Endothelial cell (in vitro differentiated cells): ENCODE data around the gene TP53BP1. TPM values are rescaled to one million over a fixed set of nuclear protein-coding genes. Genes with fewer than 3 reads are reported as not detected.
A peak's percentile ranks its signal among the peaks of the same experiment; 100 is the strongest.

ENCODE experiments used
- DNase-seq: peaks from one replicate; pipeline ENCODE4 v3.0.0; 2021; ENCODE audit warnings: low spot score
- H3K27ac Mint-ChIP-seq: one replicate; pipeline ENCODE4 v1.8.0; 2021; ENCODE audit warnings: mixed read lengths, inconsistent platforms; ENCODE audit not compliant: unreplicated experiment
- H3K27me3 Mint-ChIP-seq: one replicate; pipeline ENCODE4 v1.8.0; 2021; ENCODE audit warnings: mild to moderate bottlenecking, moderate library complexity, mixed read lengths, inconsistent platforms; ENCODE audit not compliant: unreplicated experiment
- H3K36me3 Mint-ChIP-seq: one replicate; pipeline ENCODE4 v1.8.0; 2021; ENCODE audit warnings: mild to moderate bottlenecking, low read depth, mixed read lengths, inconsistent platforms; ENCODE audit not compliant: unreplicated experiment
- H3K4me1 Mint-ChIP-seq: one replicate; pipeline ENCODE4 v1.8.0; 2021; ENCODE audit warnings: mild to moderate bottlenecking, mixed read lengths, inconsistent platforms; ENCODE audit not compliant: unreplicated experiment
- H3K4me3 Mint-ChIP-seq: one replicate; pipeline ENCODE4 v1.8.0; 2021; ENCODE audit warnings: mild to moderate bottlenecking, mixed read lengths, inconsistent platforms; ENCODE audit not compliant: unreplicated experiment
- H3K9me3 Mint-ChIP-seq: one replicate; pipeline ENCODE4 v1.8.0; 2021; ENCODE audit warnings: mixed read lengths, inconsistent platforms; ENCODE audit not compliant: unreplicated experiment
- total RNA-seq: library from RNA; stranded (reverse); fragmentation: NEBNext Ultra II Directional; extraction: Animal tissue kit (Norgen Biotek cat#: 25700); gene quantifications from one replicate; pipeline ENCODE4 v1.2.1, GENCODE V29; 2021; ENCODE audit not compliant: unreplicated experiment
- TF ChIP-seq, protein P1 (sequence below): fragments of 200-600 bp; sonication (generic); IDR thresholded peaks from one replicate; pipeline ENCODE4 v1.5.0; 2021; ENCODE audit warnings: antibody characterized with exemption; ENCODE audit not compliant: unreplicated experiment

Gene TP53BP1
- total RNA-seq, 1 donor from 2014 or later, result 97.5 TPM

DNA sequence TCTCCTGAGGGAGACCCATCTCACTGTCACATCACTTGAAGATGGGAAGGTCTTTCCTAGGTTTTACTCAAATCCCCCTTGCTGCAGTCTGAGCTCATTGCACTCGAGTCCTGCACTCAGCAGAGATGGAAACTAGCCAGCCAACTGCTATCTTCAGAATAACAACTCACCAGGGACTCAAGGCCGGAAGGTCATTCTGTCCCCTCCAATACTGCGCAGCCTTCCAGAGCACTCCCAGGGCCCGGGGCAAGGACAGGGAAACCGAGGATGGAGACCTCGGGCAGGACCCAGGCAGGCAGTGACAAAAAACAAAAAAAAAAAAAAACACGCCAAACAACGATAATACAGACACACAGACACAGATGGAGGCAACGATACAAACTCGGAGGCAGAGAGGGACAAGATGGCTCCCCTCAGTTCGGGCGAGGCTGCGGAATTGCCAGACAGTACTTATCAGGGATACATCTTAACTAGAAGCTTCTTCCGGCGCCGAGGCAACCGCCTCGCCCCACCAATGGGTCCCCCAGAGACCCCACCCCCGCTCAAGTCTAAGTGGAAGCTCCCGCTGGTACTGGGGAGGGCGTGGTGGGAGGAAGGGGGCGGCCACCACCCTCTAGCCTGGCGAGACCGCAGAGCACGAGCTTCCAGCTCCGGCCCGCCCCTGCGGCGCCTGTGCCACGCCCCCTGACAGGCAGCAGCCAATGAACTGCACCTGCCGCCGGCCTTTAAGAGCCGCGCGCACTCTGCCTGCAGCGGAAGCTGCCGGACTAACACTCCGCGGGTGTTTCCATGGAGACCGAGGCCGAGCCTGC, 17.4 kb upstream of the TP53BP1 start:
- Mint-ChIP-seq H3K9me3 (no peaks in the 10 kb centered on the region), H3K36me3 (peaks cover 9% of the 10 kb centered on the region), H3K27ac (peak overlapping the region; percentile 98), H3K27me3 (peaks cover 18% of the 10 kb centered on the region), H3K4me1 (peaks cover 12% of the 10 kb centered on the region), H3K4me3 (peak overlapping the region; percentile 98)
- DNase-seq, result peak; percentile 99
- TF ChIP-seq, protein P1, sequence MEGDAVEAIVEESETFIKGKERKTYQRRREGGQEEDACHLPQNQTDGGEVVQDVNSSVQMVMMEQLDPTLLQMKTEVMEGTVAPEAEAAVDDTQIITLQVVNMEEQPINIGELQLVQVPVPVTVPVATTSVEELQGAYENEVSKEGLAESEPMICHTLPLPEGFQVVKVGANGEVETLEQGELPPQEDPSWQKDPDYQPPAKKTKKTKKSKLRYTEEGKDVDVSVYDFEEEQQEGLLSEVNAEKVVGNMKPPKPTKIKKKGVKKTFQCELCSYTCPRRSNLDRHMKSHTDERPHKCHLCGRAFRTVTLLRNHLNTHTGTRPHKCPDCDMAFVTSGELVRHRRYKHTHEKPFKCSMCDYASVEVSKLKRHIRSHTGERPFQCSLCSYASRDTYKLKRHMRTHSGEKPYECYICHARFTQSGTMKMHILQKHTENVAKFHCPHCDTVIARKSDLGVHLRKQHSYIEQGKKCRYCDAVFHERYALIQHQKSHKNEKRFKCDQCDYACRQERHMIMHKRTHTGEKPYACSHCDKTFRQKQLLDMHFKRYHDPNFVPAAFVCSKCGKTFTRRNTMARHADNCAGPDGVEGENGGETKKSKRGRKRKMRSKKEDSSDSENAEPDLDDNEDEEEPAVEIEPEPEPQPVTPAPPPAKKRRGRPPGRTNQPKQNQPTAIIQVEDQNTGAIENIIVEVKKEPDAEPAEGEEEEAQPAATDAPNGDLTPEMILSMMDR, result peak; percentile 24

DNA sequence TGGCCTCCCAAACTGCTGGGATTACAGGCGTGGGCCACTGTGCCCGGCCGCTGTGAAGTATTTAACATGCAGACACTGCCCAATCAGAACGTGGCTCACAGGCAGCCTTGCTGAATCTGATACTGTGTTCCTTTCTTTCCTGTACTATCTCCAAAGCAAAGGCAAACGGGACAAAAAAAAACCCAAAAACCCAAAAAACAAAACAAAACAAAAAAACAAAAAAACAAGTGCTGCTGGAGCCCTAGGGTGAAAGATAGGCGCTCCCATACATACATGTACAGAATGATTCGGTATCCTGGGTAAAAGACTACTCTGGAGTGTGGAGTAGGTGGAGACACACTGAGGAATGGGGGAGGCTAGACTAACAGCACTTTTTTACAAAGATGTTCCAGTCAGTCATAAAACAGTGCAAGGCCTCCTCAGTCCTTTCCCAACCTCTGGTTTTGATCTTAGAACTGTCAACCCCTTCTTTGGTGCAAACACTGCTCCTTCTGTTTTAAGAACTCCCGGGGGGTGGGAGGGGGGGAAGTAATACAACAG, 16.8 kb upstream of the TP53BP1 start:
- Mint-ChIP-seq H3K9me3 (no peaks in the 10 kb centered on the region), H3K27me3 (peaks cover 18% of the 10 kb centered on the region), H3K4me1 (peaks cover 12% of the 10 kb centered on the region), H3K4me3 (peak overlapping the region; percentile 98), H3K27ac (peak overlapping the region; percentile 64), H3K36me3 (peaks cover 9% of the 10 kb centered on the region)
- TF ChIP-seq, protein P1, result no peak
- DNase-seq, result no peak

DNA sequence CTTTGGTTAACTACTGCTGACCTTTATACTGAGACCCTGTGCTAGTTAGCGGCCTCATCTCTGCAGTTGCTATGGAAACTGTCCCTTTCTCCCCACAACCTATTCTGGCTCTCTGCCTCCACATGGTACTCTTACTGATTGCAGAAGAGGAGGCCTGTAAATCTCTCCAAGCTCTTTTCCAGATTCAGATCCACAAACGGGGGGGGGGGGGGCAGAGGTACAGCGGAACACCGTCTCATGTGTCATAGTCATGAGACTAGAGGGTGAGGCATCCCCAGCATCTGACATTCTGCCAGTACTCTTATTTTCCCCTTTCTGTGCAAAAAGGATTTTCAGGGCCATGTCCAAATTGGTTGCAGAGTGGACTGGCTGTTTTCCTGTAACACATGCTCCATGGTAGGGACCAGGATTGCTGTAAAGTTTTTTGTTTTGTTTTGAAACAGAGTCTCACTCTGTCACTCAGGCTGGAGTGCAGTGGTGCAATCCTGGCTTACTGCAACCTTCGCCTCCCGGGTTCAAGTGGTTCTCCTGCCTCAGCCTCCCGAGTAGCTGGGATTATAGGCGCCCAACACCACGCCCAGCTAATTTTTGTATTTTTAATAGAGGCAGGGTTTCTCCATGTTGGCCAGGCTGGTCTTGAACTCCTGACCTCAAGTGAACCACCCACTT, 16.2 kb upstream of the TP53BP1 start:
- peaks cover 9% of the 10 kb centered on the region for H3K36me3 Mint-ChIP-seq
- H3K27me3 Mint-ChIP-seq, result peaks cover 18% of the 10 kb centered on the region
- peaks cover 12% of the 10 kb centered on the region for H3K4me1 Mint-ChIP-seq
- no peak for DNase-seq
- no peaks in the 10 kb centered on the region for H3K9me3 Mint-ChIP-seq
- TF ChIP-seq, protein P1, result no peak
- H3K4me3 Mint-ChIP-seq, result peak overlapping the region; percentile 98
- H3K27ac Mint-ChIP-seq, result no peak overlapping the region

DNA sequence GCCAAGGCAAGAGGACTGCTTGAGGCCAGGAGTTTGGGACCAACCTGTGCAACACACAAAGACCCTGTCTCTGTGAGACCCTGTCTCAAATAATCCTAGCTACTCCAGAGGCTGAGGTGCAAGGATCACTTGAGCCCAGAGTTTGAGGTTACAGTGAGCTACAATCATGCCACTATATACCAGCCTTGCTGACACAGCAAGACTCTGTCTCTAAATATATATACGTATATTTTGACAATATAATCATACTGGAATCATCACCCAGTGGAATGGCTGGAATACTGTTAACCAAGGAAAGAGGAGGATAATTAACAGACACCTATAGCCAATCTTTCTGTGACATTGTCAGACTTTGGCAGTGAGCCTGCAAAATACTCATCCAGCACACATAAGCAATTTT, 15.5 kb upstream of the TP53BP1 start:
- Mint-ChIP-seq H3K4me1 (peaks cover 12% of the 10 kb centered on the region), H3K4me3 (peak overlapping the region; percentile 14), H3K36me3 (peaks cover 9% of the 10 kb centered on the region), H3K27ac (no peak overlapping the region), H3K9me3 (no peaks in the 10 kb centered on the region), H3K27me3 (peaks cover 18% of the 10 kb centered on the region)
- TF ChIP-seq, protein P1, result no peak
- no peak for DNase-seq
